PFSK-1 (cell line): ENCODE measurements around the gene NCCRP1.

Source experiments
- SIN3A ChIP-seq: IDR thresholded peaks from 2 replicates; pipeline ENCODE4 v1.6.1; 2012; ENCODE audit warnings: mild to moderate bottlenecking, low read length, moderate library complexity, borderline replicate concordance; ENCODE audit not compliant: insufficient read depth
- TAF1 ChIP-seq: IDR thresholded peaks from 2 replicates; pipeline ENCODE4 v1.6.1; 2012; ENCODE audit warnings: low read length, control low read depth, borderline replicate concordance; ENCODE audit not compliant: insufficient read depth

- TF ChIP-seq SIN3A = no peak
- TF ChIP-seq TAF1 = no peak
Observed at GRCh38 chr19:39194832-39195542, 1.8 kb upstream of the NCCRP1 start.
